ENCODE data around the gene PPFIA2. TPM values are rescaled to one million over a fixed set of nuclear protein-coding genes. Genes with fewer than 3 reads are reported as not detected.

The PPFIA2 gene
- total RNA-seq, 1 donor from 2014 or later, result not detected

GRCh38 chr12:81274637-81275529 lies 484.3 kb downstream of the PPFIA2 start:
- H3K4me1 Mint-ChIP-seq (ENCODE audit: unreplicated experiment), result no peaks in the 10 kb centered on the region
- H3K9me3 Mint-ChIP-seq (ENCODE audit: unreplicated experiment), result no peaks in the 10 kb centered on the region
- no peak for TF ChIP-seq CTCF (IDR thresholded peaks at IDR 0.05; ENCODE audit: unreplicated experiment)
- H3K36me3 Mint-ChIP-seq (ENCODE audit: low read depth, unreplicated experiment), result no peaks in the 10 kb centered on the region
- no peak overlapping the region for H3K4me3 Mint-ChIP-seq (ENCODE audit: unreplicated experiment)
- DNase-seq (ENCODE audit: low spot score), result no peak
- no peak overlapping the region for H3K27ac Mint-ChIP-seq (ENCODE audit: unreplicated experiment)
- H3K27me3 Mint-ChIP-seq (ENCODE audit: unreplicated experiment), result no peaks in the 10 kb centered on the region

GRCh38 chr12:81270385-81270784 lies 488.8 kb downstream of the PPFIA2 start:
- DNase-seq (ENCODE audit: low spot score), result no peak
- H3K4me1 Mint-ChIP-seq (ENCODE audit: unreplicated experiment), result no peaks in the 10 kb centered on the region
- no peaks in the 10 kb centered on the region for H3K27me3 Mint-ChIP-seq (ENCODE audit: unreplicated experiment)
- H3K36me3 Mint-ChIP-seq (ENCODE audit: low read depth, unreplicated experiment), result no peaks in the 10 kb centered on the region
- no peak for TF ChIP-seq CTCF (IDR thresholded peaks at IDR 0.05; ENCODE audit: unreplicated experiment)
- H3K27ac Mint-ChIP-seq (ENCODE audit: unreplicated experiment), result no peak overlapping the region
- H3K9me3 Mint-ChIP-seq (ENCODE audit: unreplicated experiment), result no peaks in the 10 kb centered on the region
- no peak overlapping the region for H3K4me3 Mint-ChIP-seq (ENCODE audit: unreplicated experiment)

- TF ChIP-seq CTCF (IDR thresholded peaks at IDR 0.05; ENCODE audit: unreplicated experiment), result no peak
- H3K36me3 Mint-ChIP-seq (ENCODE audit: low read depth, unreplicated experiment), result no peaks in the 10 kb centered on the region
- no peaks in the 10 kb centered on the region for H3K4me1 Mint-ChIP-seq (ENCODE audit: unreplicated experiment)
Measured at GRCh38 chr12:81263072-81263471, 496.1 kb downstream of the PPFIA2 start.

GRCh38 chr12:81261508-81262207 lies 497.5 kb downstream of the PPFIA2 start:
- Mint-ChIP-seq H3K27me3 (ENCODE audit: unreplicated experiment) (no peaks in the 10 kb centered on the region), H3K9me3 (ENCODE audit: unreplicated experiment) (no peaks in the 10 kb centered on the region), H3K36me3 (ENCODE audit: low read depth, unreplicated experiment) (no peaks in the 10 kb centered on the region), H3K4me1 (ENCODE audit: unreplicated experiment) (peaks cover 5% of the 10 kb centered on the region), H3K4me3 (ENCODE audit: unreplicated experiment) (no peak overlapping the region), H3K27ac (ENCODE audit: unreplicated experiment) (no peak overlapping the region)
- no peak for DNase-seq (ENCODE audit: low spot score)
- no peak for TF ChIP-seq CTCF (IDR thresholded peaks at IDR 0.05; ENCODE audit: unreplicated experiment)

More at GRCh38 chr12:81263072-81263471, 496.1 kb downstream of the PPFIA2 start:
- Mint-ChIP-seq H3K27me3 (ENCODE audit: unreplicated experiment) (no peaks in the 10 kb centered on the region), H3K4me3 (ENCODE audit: unreplicated experiment) (no peak overlapping the region), H3K9me3 (ENCODE audit: unreplicated experiment) (no peaks in the 10 kb centered on the region), H3K27ac (ENCODE audit: unreplicated experiment) (no peak overlapping the region)
- no peak for DNase-seq (ENCODE audit: low spot score)

GRCh38 chr12:81259360-81259759 lies 499.8 kb downstream of the PPFIA2 start:
- peaks cover 5% of the 10 kb centered on the region for H3K4me1 Mint-ChIP-seq (ENCODE audit: unreplicated experiment)

More at GRCh38 chr12:81259360-81259759, 499.8 kb downstream of the PPFIA2 start:
- Mint-ChIP-seq H3K36me3 (ENCODE audit: low read depth, unreplicated experiment) (no peaks in the 10 kb centered on the region), H3K4me3 (ENCODE audit: unreplicated experiment) (no peak overlapping the region), H3K27me3 (ENCODE audit: unreplicated experiment) (no peaks in the 10 kb centered on the region), H3K27ac (ENCODE audit: unreplicated experiment) (no peak overlapping the region), H3K9me3 (ENCODE audit: unreplicated experiment) (no peaks in the 10 kb centered on the region)
- TF ChIP-seq CTCF (IDR thresholded peaks at IDR 0.05; ENCODE audit: unreplicated experiment), result no peak
- no peak for DNase-seq (ENCODE audit: low spot score)

Measured in endothelial cell (in vitro differentiated cells).